HL-60/S4 treated with phorbol 12-myristate 13-acetate at 8.2 ng/mL for 4 days and 3 days (cell line): ENCODE measurements around the gene CSF2RB.

Experiments
- in situ Hi-C: fragments of 300-500 bp; cut with MboI; formaldehyde crosslinking; loops from 2 replicates; pipeline ENCODE4 v1.15.0; 2022; ENCODE audit warnings: low sequenced_read_pairs

CSF2RB gene

DNA sequence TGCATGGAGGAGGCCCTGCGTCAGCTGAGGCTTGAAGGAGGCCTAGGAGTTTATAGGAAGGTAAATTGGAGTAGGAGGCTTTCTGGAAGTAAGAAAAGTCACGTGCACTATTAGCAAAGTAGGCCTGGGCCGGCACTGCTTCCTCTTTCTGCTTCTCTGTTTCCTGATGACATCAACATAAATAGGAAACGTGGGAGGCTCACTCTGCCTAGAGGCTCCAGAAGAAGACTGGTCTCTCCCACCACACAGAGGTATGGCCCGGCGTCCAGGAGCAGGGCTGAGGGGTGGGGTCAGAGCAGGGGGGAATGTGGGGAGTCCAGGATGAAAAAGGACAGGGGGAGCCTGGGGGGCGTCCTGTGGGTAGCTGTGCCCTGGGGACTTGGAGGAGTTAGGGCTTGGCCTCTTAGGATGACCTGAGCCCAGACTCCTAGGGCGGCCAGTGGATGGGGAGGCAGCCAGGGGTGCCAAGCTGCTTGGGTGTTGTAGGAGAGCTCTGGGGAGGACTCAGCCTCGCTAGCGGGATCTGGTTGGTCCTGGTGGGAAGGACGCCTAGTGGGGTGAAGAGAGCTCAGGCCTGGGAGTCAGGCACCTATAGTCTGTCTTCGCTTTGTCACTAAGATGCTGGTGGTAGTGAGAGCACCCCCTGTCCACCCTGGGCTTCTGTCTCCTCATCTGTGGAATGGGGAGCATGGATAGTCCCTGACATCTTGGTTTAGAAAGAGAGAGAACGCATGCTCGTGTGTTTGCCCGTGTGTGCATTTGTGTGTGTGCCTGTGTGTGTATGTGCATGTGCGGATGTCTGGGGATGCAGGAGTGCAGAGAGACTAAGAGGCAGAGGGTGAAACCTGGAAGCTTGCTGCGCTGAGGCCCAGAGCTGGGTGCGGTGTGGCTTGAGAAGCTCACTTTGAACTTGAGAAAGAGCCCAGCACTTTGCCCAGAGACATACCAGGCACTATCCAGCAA lies at the start of gene CSF2RB:
Gene CSF2RB, plus strand, starts transcription at position 202 of the 963 bp plus-strand sequence. CDS start 8,580 bp downstream, outside the sequence.
- in situ Hi-C loops, result no loop called here

DNA sequence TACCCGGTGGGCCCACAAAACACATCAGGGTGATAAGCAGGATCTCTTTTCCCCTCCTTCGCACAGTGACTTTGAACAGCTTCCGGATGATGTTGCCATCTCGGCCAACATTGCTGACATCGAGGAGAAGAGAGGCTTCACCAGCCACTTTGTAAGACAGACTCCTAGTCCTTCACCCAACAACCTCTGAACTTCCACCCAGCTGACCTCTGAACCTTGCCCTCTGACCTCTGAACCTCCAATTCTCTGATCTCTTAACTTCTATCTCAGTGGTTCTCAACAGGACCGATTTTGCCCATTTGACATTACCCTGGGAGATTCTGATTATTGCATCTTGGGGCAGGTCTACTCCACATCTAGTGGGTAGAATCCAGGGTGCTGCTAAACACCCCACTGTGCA lies 49.4 kb upstream of the CSF2RB start:
- in situ Hi-C loops, result loop anchor here (10.0 kb wide), 1 partner anchor 111 kb away; no protein-coding TSS in a partner anchor

- in situ Hi-C loops, result loop anchor here (10.0 kb wide), 1 partner anchor 110 kb away; no protein-coding TSS in a partner anchor
Measured at GRCh38 chr22:36864454-36865215, 48.8 kb upstream of the CSF2RB start.

DNA sequence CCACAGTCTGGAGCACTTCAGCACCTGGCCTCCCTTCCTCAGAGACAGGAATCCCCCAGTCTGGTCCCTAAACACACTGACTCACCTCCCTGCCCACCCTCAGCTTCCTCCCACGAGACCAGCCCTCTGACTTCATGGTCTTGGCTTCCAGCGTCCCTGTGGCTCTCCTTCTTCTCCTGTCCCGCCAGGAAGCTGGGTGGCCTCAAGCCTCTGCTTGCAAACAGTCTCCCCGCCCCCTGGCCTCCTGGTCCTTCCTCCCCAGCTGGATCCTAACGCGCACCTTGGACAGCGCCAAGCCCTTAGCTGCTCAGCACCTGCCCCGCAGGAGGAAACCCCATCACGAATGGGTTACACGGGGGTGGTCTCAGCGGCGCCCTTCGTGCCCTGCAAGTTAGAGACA lies 48.1 kb upstream of the CSF2RB start:
- in situ Hi-C loops, result loop anchor here (10.0 kb wide), 1 partner anchor 109 kb away; no protein-coding TSS in a partner anchor

GRCh38 chr22:36867695-36868094 lies 45.7 kb upstream of the CSF2RB start:
- in situ Hi-C loops, result loop anchor here (10.0 kb wide), 1 partner anchor 107 kb away; no protein-coding TSS in a partner anchor

GRCh38 chr22:36868546-36869181 lies 44.8 kb upstream of the CSF2RB start:
- in situ Hi-C loops, result loop anchor here (10.0 kb wide), 1 partner anchor 106 kb away; no protein-coding TSS in a partner anchor

- in situ Hi-C loops, result no loop called here
Measured at GRCh38 chr22:36870250-36870649, 43.2 kb upstream of the CSF2RB start.

DNA sequence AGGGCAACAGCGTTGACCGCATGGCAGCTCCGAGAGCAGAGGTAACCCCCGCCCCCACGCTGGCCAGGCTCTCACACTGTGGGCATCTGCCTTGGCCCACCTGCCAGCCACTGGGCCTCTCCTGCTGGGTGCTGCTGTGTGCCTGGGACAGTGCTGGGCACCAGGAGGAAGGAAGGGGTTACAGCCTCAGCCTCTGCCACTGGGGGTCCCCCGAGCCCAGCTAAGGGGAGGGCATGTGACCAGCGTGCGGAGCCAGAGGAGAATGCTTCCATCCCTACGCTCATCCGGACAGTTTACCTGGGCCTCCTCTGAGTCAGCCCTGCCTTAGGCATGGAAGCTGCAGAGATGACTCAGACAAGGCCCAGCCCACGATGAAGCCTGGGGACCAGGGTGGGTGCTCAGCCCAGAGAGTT lies 41.8 kb upstream of the CSF2RB start:
- in situ Hi-C loops, result no loop called here

- in situ Hi-C loops, result no loop called here
Measured at GRCh38 chr22:36872084-36872483, 41.3 kb upstream of the CSF2RB start.

GRCh38 chr22:36872866-36873498 lies 40.4 kb upstream of the CSF2RB start:
- in situ Hi-C loops, result no loop called here

DNA sequence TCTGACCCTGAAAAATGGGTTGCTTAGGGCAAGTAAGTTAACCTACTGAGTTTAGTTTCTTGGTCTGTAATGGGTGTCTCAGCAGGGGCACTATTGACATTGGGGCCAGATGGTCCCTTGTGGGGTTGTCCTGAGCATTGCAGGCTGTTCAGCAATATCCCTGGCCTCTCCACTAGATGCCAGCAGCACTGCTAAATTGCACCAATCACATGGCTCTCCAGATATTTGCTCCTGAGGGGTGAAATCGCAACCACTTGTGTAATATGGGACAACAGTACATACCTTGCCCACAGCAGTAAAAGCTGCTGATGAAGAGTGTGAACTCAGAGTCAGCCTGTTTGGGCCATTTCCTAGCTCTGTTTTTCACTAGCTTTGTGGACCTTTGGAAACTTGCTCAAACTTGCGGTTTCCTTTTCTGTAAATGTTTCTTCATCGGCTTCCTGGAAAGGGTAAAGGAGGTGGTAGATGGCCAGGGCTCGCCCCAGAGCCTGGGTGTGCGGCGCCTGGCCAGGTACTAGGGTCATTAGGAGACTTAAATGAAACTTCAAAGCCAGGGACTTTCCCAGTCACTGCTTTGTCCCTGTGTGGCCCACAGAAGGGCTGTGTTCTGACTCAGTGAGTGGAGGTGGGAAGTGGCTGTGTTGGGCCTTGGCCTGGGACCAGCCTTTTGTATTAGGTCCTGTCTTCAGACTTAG lies 39.7 kb upstream of the CSF2RB start:
- in situ Hi-C loops, result no loop called here

- in situ Hi-C loops, result no loop called here
Measured at GRCh38 chr22:36874309-36874696, 39.1 kb upstream of the CSF2RB start.

DNA sequence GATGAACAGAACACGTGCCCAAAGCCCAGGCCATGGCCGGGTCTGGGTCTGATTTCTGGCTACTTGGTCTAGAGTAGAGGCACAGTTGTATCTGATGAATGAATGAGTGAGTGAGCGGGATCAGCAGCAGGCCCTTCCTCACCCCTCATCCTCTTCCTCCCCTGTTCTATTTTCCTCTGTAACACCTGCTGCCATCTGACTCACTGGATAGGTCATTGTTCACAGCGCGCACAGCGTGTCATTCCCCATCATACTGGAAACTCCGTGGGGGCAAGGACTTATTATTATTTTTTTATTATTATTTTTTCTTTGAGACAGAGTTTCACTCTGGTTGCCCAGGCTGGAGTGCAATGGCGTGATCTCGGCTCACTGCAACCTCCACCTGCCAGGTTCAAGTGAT lies 38.7 kb upstream of the CSF2RB start:
- in situ Hi-C loops, result no loop called here

- in situ Hi-C loops, result no loop called here
Measured at GRCh38 chr22:36875741-36876140, 37.7 kb upstream of the CSF2RB start.

GRCh38 chr22:36879775-36880174 lies 33.7 kb upstream of the CSF2RB start:
- in situ Hi-C loops, result no loop called here

DNA sequence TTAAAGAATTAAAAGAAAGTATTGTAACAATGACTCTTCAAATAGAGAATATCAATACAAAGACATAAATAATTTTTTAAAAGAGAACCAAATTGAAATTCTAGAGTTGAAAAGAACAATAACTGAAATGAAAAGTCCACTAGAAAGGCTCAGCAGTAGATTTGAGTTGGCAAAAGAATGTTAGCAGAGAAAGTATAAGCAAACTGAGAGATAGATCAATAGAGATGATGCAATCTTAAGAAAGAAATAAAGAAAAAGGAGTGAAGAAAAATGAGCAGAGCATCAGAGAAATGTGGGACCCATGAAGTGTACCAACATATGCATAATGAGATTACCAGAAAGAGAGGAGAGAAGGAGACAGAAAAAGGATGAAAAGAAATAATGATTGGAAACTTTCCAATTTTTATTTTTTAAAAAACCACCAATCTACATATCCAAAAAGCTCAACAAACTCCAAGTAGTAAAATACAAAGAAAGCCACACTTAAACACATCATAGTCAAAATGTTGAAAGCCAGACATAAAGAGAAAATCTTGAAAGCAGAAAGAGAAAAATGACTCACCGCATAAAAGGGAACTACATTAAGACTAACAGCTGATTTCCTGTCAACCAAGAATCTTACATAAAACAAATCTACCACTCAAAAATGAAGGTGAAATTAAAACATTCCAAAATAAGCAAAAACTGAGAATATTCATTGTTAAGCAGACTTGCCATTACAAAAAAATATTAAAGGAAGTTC lies 31.8 kb upstream of the CSF2RB start:
- in situ Hi-C loops, result no loop called here

DNA sequence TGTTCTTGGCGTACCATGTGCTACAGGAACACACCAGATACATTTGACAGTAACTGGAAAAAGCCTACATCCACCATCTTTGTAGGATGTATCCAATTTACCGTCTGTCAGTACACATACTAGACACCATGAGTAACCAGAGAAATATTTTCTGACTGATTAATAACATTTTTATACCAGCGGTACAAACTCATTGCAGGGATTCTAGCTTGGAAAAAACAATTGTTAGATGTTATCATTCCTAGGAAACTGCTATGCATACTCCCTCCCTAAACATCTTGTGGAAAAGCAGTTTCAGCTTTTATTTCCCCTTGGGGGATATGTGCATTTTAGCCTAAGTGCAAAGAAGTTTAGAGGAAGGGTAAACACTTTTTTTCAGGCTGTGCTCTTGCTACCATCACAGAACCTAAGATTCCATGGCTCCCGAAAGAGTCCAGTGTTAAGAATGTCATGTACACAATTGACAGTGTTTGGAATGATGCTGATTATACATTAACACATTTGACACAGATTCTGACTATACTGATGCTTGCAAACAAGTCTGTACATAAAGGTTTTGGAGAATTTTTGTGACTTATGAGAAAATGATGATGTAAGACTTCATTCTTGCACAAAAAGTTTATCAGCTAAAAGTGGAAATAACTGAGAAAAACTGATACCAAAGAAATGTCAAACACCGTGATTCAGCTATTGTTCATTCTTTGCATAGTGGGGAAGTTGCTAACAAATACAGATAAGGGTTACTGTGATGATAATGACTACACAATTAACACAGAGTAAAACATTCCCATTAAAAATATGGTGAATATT lies 28.9 kb upstream of the CSF2RB start:
- in situ Hi-C loops, result no loop called here

- in situ Hi-C loops, result no loop called here
Measured at GRCh38 chr22:36885474-36885873, 28.0 kb upstream of the CSF2RB start.
